ENCODE results near the gene KLF7.
A peak's percentile ranks its signal among the peaks of the same experiment; 100 is the strongest.

Gene KLF7

GRCh38 chr2:207148020-207148419 lies 17.7 kb downstream of the KLF7 start:
- DNase-seq = no peak

- DNase-seq = no peak
Observed at GRCh38 chr2:207144173-207144785, 21.5 kb downstream of the KLF7 start.

- no peak for DNase-seq
Observed at GRCh38 chr2:207143215-207144172, 22.3 kb downstream of the KLF7 start.

- no peak for DNase-seq
Observed at GRCh38 chr2:207142461-207142860, 23.3 kb downstream of the KLF7 start.

- DNase-seq = no peak
Observed at GRCh38 chr2:207141386-207141785, 24.4 kb downstream of the KLF7 start.

GRCh38 chr2:207140265-207140664 lies 25.5 kb downstream of the KLF7 start:
- no peak for DNase-seq

- no peak for DNase-seq
Observed at GRCh38 chr2:207139552-207139951, 26.2 kb downstream of the KLF7 start.

GRCh38 chr2:207138627-207139297 lies 27.0 kb downstream of the KLF7 start:
- no peak for DNase-seq

GRCh38 chr2:207137596-207138337 lies 28.0 kb downstream of the KLF7 start:
- no peak for DNase-seq

- peak; percentile 25 for DNase-seq
Observed at GRCh38 chr2:207136874-207137273, 28.9 kb downstream of the KLF7 start.

- no peak for DNase-seq
Observed at GRCh38 chr2:207135801-207136457, 29.8 kb downstream of the KLF7 start.

GRCh38 chr2:207135340-207135739 lies 30.4 kb downstream of the KLF7 start:
- DNase-seq = no peak

GRCh38 chr2:207133820-207134519 lies 31.8 kb downstream of the KLF7 start:
- DNase-seq = no peak

GRCh38 chr2:207133458-207133819 lies 32.3 kb downstream of the KLF7 start:
- no peak for DNase-seq

GRCh38 chr2:207132019-207132418 lies 33.7 kb downstream of the KLF7 start:
- DNase-seq = no peak

GRCh38 chr2:207131594-207131993 lies 34.2 kb downstream of the KLF7 start:
- DNase-seq = no peak

- no peak for DNase-seq
Observed at GRCh38 chr2:207130958-207131521, 34.7 kb downstream of the KLF7 start.

GRCh38 chr2:207129821-207130220 lies 35.9 kb downstream of the KLF7 start:
- no peak for DNase-seq

- DNase-seq = no peak
Observed at GRCh38 chr2:207128867-207129266, 36.9 kb downstream of the KLF7 start.

- DNase-seq = no peak
Observed at GRCh38 chr2:207126724-207127308, 38.9 kb downstream of the KLF7 start.

GRCh38 chr2:207123776-207124391 lies 41.9 kb downstream of the KLF7 start:
- DNase-seq = no peak
